Glutamatergic neuron (in vitro differentiated cells): Measurements from ENCODE around the gene CDH4. TPM values are rescaled to one million over a fixed set of nuclear protein-coding genes. Genes with fewer than 3 reads are reported as not detected.

ENCODE experiments used
- DNase-seq: peaks from one replicate; pipeline ENCODE4 v3.0.0; 2022
- H3K27ac Mint-ChIP-seq: one replicate; pipeline ENCODE4 v1.8.0; 2020; ENCODE audit warnings: mild to moderate bottlenecking, mixed read lengths, inconsistent platforms; ENCODE audit not compliant: unreplicated experiment
- H3K27me3 Mint-ChIP-seq: one replicate; pipeline ENCODE4 v1.8.0; 2020; ENCODE audit warnings: mild to moderate bottlenecking, moderate library complexity, mixed read lengths, inconsistent platforms; ENCODE audit not compliant: unreplicated experiment
- H3K36me3 Mint-ChIP-seq: one replicate; pipeline ENCODE4 v1.8.0; 2020; ENCODE audit warnings: mild to moderate bottlenecking, mixed read lengths, inconsistent platforms; ENCODE audit not compliant: unreplicated experiment
- H3K4me1 Mint-ChIP-seq: one replicate; pipeline ENCODE4 v1.8.0; 2020; ENCODE audit warnings: mild to moderate bottlenecking, low read depth, mixed read lengths, inconsistent platforms; ENCODE audit not compliant: unreplicated experiment
- H3K4me3 Mint-ChIP-seq: one replicate; pipeline ENCODE4 v1.8.0; 2020; ENCODE audit warnings: mild to moderate bottlenecking, mixed read lengths, inconsistent platforms; ENCODE audit not compliant: unreplicated experiment
- H3K9me3 Mint-ChIP-seq: one replicate; pipeline ENCODE4 v1.8.0; 2020; ENCODE audit warnings: mild to moderate bottlenecking, moderate library complexity, mixed read lengths, inconsistent platforms; ENCODE audit not compliant: unreplicated experiment
- total RNA-seq: library from RNA; stranded (reverse); fragmentation: NEBNext Ultra II Directional; extraction: Animal tissue kit (Norgen Biotek cat#: 25700); gene quantifications from one replicate; pipeline ENCODE4 v1.2.1, GENCODE V29; 2021; ENCODE audit not compliant: unreplicated experiment
- TF ChIP-seq, protein P1 (sequence below): fragments of 200-600 bp; sonication (generic); IDR thresholded peaks from one replicate; pipeline ENCODE4 v1.5.0; 2021; ENCODE audit not compliant: partially characterized antibody, unreplicated experiment

The CDH4 gene
- total RNA-seq, 1 donor from 2014 or later, result 1.2 TPM

DNA sequence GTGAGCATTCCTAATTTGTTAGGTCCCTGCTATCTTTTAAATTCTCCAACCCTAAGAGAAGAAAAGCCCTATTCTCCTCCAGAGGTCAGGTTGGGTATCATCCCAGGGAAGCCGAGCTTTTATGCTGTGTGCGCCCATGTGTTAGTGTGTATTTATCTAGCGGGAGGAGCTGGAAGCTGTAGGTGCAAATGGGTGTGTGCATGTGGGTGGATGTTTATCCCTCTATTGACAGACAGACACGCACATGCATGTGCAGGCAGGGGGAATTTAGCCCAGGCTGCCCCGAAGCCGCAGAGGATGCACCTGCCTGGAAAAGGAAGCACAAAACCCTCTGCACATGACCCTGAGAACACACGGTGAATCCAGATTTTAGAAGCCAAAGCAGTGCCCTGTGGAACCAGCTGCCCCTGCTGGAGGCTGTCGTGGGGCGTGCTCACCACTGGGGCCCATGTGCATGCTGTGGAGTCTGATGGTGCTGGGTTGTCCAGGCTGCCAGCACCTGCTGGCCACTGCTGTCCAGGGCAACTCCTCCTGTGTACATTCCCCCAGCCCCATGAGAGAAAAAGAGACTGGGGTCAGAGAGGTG lies 416.1 kb downstream of the CDH4 start:
- Mint-ChIP-seq H3K27ac (no peak overlapping the region), H3K27me3 (peaks cover 11% of the 10 kb centered on the region), H3K36me3 (no peaks in the 10 kb centered on the region), H3K9me3 (peaks cover 5% of the 10 kb centered on the region), H3K4me3 (no peak overlapping the region), H3K4me1 (peaks cover 3% of the 10 kb centered on the region)
- DNase-seq, result no peak
- TF ChIP-seq, protein P1, sequence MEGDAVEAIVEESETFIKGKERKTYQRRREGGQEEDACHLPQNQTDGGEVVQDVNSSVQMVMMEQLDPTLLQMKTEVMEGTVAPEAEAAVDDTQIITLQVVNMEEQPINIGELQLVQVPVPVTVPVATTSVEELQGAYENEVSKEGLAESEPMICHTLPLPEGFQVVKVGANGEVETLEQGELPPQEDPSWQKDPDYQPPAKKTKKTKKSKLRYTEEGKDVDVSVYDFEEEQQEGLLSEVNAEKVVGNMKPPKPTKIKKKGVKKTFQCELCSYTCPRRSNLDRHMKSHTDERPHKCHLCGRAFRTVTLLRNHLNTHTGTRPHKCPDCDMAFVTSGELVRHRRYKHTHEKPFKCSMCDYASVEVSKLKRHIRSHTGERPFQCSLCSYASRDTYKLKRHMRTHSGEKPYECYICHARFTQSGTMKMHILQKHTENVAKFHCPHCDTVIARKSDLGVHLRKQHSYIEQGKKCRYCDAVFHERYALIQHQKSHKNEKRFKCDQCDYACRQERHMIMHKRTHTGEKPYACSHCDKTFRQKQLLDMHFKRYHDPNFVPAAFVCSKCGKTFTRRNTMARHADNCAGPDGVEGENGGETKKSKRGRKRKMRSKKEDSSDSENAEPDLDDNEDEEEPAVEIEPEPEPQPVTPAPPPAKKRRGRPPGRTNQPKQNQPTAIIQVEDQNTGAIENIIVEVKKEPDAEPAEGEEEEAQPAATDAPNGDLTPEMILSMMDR, result no peak

DNA sequence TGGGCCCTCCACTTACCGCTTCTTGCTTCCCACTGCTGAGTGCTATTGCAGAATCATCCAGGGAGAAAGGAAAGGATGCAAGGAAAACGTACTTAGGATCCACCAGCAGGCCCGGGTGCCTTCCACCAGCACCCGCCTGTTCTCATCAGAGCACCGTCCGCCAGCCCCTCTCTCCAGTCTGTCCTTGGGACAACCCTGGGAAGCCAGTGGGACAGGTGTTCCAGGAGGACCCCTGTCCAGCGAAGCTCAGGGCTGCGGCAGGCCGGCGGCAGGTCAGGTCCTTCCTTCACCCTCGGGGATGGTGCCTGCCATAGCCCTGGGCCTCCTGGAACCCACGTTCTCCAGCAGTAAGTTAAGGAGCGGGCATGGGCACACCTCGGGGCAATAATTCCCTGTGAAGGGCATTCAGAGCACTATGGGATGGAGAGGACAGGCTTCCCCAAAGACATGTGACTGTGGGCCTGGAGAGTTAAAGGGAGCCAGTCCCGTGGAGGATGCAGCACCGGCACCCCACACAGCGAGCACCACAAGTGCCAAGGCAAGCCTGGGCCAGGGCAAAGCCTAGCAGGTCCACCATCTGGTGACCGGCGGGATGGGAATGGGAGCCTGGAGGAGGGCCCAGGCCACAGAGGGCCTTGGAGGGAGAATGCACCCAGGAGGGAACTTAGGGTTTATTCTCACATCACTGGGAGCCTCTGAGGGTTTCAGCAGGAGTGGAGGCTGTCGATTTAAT lies 416.9 kb downstream of the CDH4 start:
- Mint-ChIP-seq H3K4me1 (peaks cover 3% of the 10 kb centered on the region), H3K4me3 (no peak overlapping the region), H3K27me3 (peaks cover 14% of the 10 kb centered on the region), H3K36me3 (no peaks in the 10 kb centered on the region), H3K9me3 (peaks cover 3% of the 10 kb centered on the region), H3K27ac (no peak overlapping the region)
- TF ChIP-seq, protein P1, result no peak
- DNase-seq, result no peak

DNA sequence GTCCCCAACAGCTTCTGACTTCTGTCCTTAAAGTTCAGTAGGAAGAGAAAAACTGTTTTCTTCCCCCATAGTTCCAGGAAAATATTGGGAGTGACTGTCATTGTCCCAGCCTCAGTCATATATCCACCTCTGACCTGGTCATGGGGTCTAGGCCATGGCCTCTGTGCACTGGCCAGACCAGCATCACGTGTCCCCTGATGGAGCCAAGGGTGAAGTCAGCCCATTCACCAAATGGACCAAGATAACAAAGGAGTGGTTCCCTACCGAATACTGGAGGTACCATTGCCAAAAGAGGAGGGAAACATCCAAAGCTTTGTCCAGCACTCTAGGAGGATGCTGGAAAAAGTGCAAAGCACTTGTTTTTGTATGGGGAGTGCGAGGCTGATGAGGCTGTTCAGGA lies 418.2 kb downstream of the CDH4 start:
- Mint-ChIP-seq H3K4me1 (peaks cover 3% of the 10 kb centered on the region), H3K4me3 (no peak overlapping the region), H3K27me3 (peaks cover 9% of the 10 kb centered on the region), H3K9me3 (peaks cover 3% of the 10 kb centered on the region), H3K27ac (no peak overlapping the region), H3K36me3 (no peaks in the 10 kb centered on the region)
- no peak for DNase-seq
- TF ChIP-seq, protein P1, result no peak

DNA sequence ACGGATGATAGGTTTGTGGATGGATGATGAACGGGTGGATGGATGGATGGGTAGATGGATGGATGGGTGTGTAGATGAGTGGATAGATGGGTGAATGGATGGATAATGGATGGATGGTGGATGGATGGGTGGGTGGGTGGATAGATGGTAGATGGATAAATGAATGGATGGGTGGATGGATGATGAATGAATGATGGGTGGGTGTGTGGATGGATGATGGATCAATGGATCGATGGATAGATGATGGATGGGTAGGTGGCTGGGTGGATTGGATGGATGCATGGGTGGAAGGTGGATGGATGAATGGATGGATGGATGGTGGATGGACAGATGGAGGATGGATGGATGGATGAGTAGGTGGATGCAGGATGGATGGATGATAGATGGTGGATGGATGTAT lies 419.5 kb downstream of the CDH4 start:
- Mint-ChIP-seq H3K27me3 (peaks cover 9% of the 10 kb centered on the region), H3K36me3 (no peaks in the 10 kb centered on the region), H3K9me3 (peaks cover 3% of the 10 kb centered on the region), H3K27ac (no peak overlapping the region), H3K4me3 (no peak overlapping the region), H3K4me1 (peaks cover 3% of the 10 kb centered on the region)
- TF ChIP-seq, protein P1, result no peak
- no peak for DNase-seq

DNA sequence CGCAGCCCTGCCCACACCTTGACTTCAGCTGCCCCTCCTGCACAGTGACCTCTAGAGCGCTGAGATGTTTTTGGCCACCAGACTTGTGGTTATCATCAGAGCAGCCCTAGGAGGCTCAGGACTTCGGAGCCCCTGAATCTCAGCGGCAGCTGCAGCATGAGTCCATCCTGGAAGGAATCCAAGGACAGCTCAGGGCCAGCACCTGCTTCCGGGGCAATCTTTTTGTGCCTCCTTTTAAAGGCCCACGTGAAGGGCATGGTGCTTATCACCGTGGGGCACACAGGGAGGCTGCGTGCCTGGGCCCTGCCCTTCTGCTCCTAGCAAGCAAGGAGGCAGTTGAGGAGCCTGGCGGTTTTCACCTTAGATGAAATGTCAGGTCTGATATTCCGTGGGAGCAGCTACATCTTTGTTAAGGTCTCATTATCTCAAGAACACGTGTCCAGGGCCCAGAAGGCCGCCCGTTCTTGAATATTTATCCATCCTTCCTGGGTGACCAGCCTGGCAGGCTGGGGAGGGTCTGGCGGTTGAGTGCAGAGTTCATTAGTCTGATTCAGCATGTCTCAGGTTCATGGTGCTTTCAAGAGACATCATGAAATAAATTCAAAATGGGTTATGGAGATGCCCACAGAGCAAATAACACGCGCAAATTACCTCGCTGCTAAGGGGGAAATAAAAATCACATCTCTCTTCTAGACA lies 421.2 kb downstream of the CDH4 start:
- DNase-seq, result no peak
- Mint-ChIP-seq H3K36me3 (no peaks in the 10 kb centered on the region), H3K27ac (no peak overlapping the region), H3K4me3 (no peak overlapping the region), H3K4me1 (no peaks in the 10 kb centered on the region), H3K9me3 (peaks cover 3% of the 10 kb centered on the region), H3K27me3 (peaks cover 10% of the 10 kb centered on the region)
- TF ChIP-seq, protein P1, result no peak
